Naive thymus-derived CD4-positive, alpha-beta T cell (primary cell): ENCODE results near the gene ELK3. TPM values are rescaled to one million over a fixed set of nuclear protein-coding genes. Genes with fewer than 3 reads are reported as not detected.
A peak's percentile ranks its signal among the peaks of the same experiment; 100 is the strongest.
"Not testable (repeated sequence)": the region's sequence is repeated elsewhere in the genome, so short reads cannot be mapped to it uniquely, and the experiment has no call there.

ENCODE experiments used
- ATAC-seq: fragments of 150-1000 bp; cut with Tn5 transposase; 2 replicates; pipeline ENCODE4 v1.10.0; 2021; ENCODE audit warnings: mild to moderate bottlenecking, moderate library complexity
- CTCF ChIA-PET: fragments of 350-600 bp; sonication (Branson Sonifier 250); formaldehyde crosslinking; loops from one replicate; lab custom pipeline; 2021; ENCODE audit warnings: antibody characterized with exemption; lab: Charles Lee
- POLR2A ChIA-PET: fragments of 350-600 bp; sonication (Branson Sonifier 250); formaldehyde crosslinking; loops from one replicate; lab custom pipeline; 2021; ENCODE audit warnings: antibody characterized with exemption, inconsistent platforms; lab: Charles Lee
- DNase-seq, 9 donors: peaks; one replicate each; pipeline versions ENCODE4 v3.0.0 to v3.0.0-alpha.2; 2020 to 2022; ENCODE audit warnings: mixed read lengths in 1 of 9
- H3K27ac ChIP-seq: one replicate; pipeline ENCODE4 v1.7.0; 2013; ENCODE audit warnings: mild to moderate bottlenecking, low read depth, low read length, moderate library complexity
- H3K27me3 ChIP-seq, 2 donors: one replicate each; pipeline ENCODE4 v1.7.0; 2013; ENCODE audit warnings: low read length in 2 of 2, mild to moderate bottlenecking in 2 of 2, moderate library complexity in 2 of 2; ENCODE audit not compliant: control insufficient read depth in 2 of 2, insufficient read depth in 2 of 2
- H3K36me3 ChIP-seq, 3 experiments: 1 replicate in 2 of 3; 2 replicates in 1 of 3; pipeline ENCODE4 v1.7.0; 2013; ENCODE audit warnings: low read length in 3 of 3, mild to moderate bottlenecking in 3 of 3, moderate library complexity in 1 of 3; ENCODE audit not compliant: insufficient read depth in 3 of 3, control insufficient read depth in 2 of 3
- H3K4me1 ChIP-seq, 2 donors: one replicate each; pipeline ENCODE4 v1.7.0; 2013; ENCODE audit warnings: low read length in 2 of 2, mild to moderate bottlenecking in 2 of 2, moderate library complexity in 1 of 2; ENCODE audit not compliant: control insufficient read depth in 2 of 2, insufficient read depth in 2 of 2
- H3K4me3 ChIP-seq: 2 replicates; pipeline ENCODE4 v1.7.0; 2013; ENCODE audit warnings: mild to moderate bottlenecking, low read length
- H3K9me3 ChIP-seq, 3 experiments: 1 replicate in 2 of 3; 2 replicates in 1 of 3; pipeline ENCODE4 v1.7.0; 2013; ENCODE audit warnings: low read length in 3 of 3; ENCODE audit not compliant: control insufficient read depth in 2 of 3
- H3K27ac Mint-ChIP-seq, 9 donors: one replicate each; pipeline ENCODE4 v1.8.0; 2020 to 2022; ENCODE audit warnings: mixed read lengths in 9 of 9, mild to moderate bottlenecking in 8 of 9, moderate library complexity in 5 of 9, inconsistent platforms in 2 of 9
- H3K27me3 Mint-ChIP-seq, 5 donors: one replicate each; pipeline ENCODE4 v1.8.0; 2021 to 2022; ENCODE audit warnings: mixed read lengths in 5 of 5, mild to moderate bottlenecking in 1 of 5
- H3K36me3 Mint-ChIP-seq, 5 donors: one replicate each; pipeline ENCODE4 v1.8.0; 2020 to 2022; ENCODE audit warnings: mixed read lengths in 5 of 5, mild to moderate bottlenecking in 3 of 5, inconsistent platforms in 1 of 5
- H3K4me1 Mint-ChIP-seq, 7 donors: one replicate each; pipeline ENCODE4 v1.8.0; 2020 to 2022; ENCODE audit warnings: mixed read lengths in 7 of 7, mild to moderate bottlenecking in 3 of 7, inconsistent platforms in 1 of 7
- H3K4me3 Mint-ChIP-seq, 10 donors: one replicate each; pipeline ENCODE4 v1.8.0; 2020 to 2022; ENCODE audit warnings: mild to moderate bottlenecking in 10 of 10, mixed read lengths in 10 of 10, moderate library complexity in 6 of 10, inconsistent platforms in 2 of 10
- H3K9me3 Mint-ChIP-seq, 11 donors: one replicate each; pipeline ENCODE4 v1.8.0; 2020 to 2022; ENCODE audit warnings: mixed read lengths in 11 of 11, mild to moderate bottlenecking in 4 of 11, inconsistent platforms in 1 of 11, moderate library complexity in 1 of 11
- intact Hi-C, 2 donors: fragments of 100-400 bp; cut with micrococcal nuclease; formaldehyde crosslinking; loops; one replicate each; pipeline ENCODE4 v1.15.1; 2023
- polyA plus RNA-seq, 2 donors: library from polyadenylated mRNA; unstranded; fragments of 300-500 nt; fragmentation: Illumina TruSeq; gene quantifications; one replicate each; pipeline ENCODE4 v1.2.3, GENCODE V29; 2021
- total RNA-seq, 6 experiments: library from RNA in 5 of 6; stranded (reverse) in 5 of 6; gene quantifications; 1 replicate in 5 of 6; 2 replicates in 1 of 6; pipeline ENCODE4 v1.2.3 and lab custom pipeline; 2021 to 2026

ELK3 gene
- total and polyA plus RNA-seq, 7 experiments from 2014 or later = 16.8 to 52.3 (median 29.4) TPM

DNA sequence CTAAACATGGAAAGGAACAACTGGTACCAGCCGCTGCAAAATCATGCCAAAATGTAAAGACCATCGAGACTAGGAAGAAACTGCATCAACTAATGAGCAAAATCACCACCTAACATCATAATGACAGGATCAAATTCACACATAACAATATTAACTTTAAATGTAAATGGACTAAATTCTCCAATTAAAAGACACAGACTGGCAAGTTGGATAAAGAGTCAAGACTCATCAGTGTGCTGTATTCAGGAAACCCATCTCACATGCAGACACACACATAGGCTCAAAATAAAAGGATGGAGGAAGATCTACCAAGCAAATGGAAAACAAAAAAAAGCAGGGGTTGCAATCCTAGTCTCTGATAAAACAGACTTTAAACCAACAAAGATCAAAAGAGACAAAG, 123.6 kb downstream of the ELK3 start:
- H3K27ac ChIP-seq, H3K27me3 ChIP-seq, H3K4me1 ChIP-seq, ATAC-seq, intact Hi-C loops, H3K27me3 Mint-ChIP-seq, CTCF ChIA-PET, H3K9me3 ChIP-seq, DNase-seq, H3K4me3 ChIP-seq, POLR2A ChIA-PET, H3K4me3 Mint-ChIP-seq: not testable (repeated sequence)
- Mint-ChIP-seq H3K9me3 (peaks cover 0 to 12% (median 5%) of the 10 kb centered on the region in 11 donors), H3K27ac (peak overlapping the region in 1 of 9 donors; percentile 10), H3K4me1 (peaks cover 5 to 31% (median 25%) of the 10 kb centered on the region in 7 donors), H3K36me3 (peaks cover 0 to 16% (median 11%) of the 10 kb centered on the region in 5 donors)
- H3K36me3 ChIP-seq = peaks cover 0 to 10% (median 0%) of the 10 kb centered on the region in 3 experiments

Other genes starting within 250 kb of the ELK3 start
- 1 to 10 TPM in 3 of 5 experiments, under 1 TPM in 2; 0.24 to 7.0 (median 1.1) TPM for gene HAL, start 198.0 kb upstream of the ELK3 start, total RNA-seq
- not detected for gene HAL, start 198.0 kb upstream of the ELK3 start, polyA plus RNA-seq
- gene LTA4H, start 158.8 kb upstream of the ELK3 start, total RNA-seq = 100 to 1,000 TPM in 1 of 5 experiments, 10 to 100 TPM in 4; 52.5 to 151 (median 63.4) TPM
- gene LTA4H, start 158.8 kb upstream of the ELK3 start, polyA plus RNA-seq = 10 to 100 TPM; 80.9 to 82.9 TPM
- gene CDK17, start 206.1 kb downstream of the ELK3 start, total RNA-seq = 100 to 1,000 TPM in 2 of 5 experiments, 10 to 100 TPM in 3; 39.7 to 112 (median 67.9) TPM
- gene CDK17, start 206.1 kb downstream of the ELK3 start, polyA plus RNA-seq = 10 to 100 TPM; 30.0 to 50.8 TPM